Fibroblast of lung (primary cell): ENCODE measurements around the gene STK32B. TPM values are rescaled to one million over a fixed set of nuclear protein-coding genes. Genes with fewer than 3 reads are reported as not detected.
"Not testable (repeated sequence)": the region's sequence is repeated elsewhere in the genome, so short reads cannot be mapped to it uniquely, and the experiment has no call there.

ENCODE experiments used
- DNase-seq, 2 donors: peaks; one replicate each; pipeline versions ENCODE4 v3.0.0 to v3.0.0-alpha.2; 2010; ENCODE audit warnings: low read depth in 2 of 2
- H2AFZ ChIP-seq: 2 replicates; pipeline ENCODE4 v1.5.1; 2012; ENCODE audit warnings: low read length, control low read depth, inconsistent platforms
- H3K27ac ChIP-seq: 2 replicates; pipeline ENCODE4 v1.5.1; 2011; ENCODE audit warnings: low read length, control low read depth; ENCODE audit not compliant: insufficient read depth
- H3K27me3 ChIP-seq: 2 replicates; pipeline ENCODE4 v1.5.1; 2011; ENCODE audit warnings: mild to moderate bottlenecking, low read length; ENCODE audit not compliant: control insufficient read depth, insufficient read depth
- H3K36me3 ChIP-seq: 2 replicates; pipeline ENCODE4 v1.5.1; 2011; ENCODE audit warnings: low read length; ENCODE audit not compliant: control insufficient read depth, insufficient read depth
- H3K4me1 ChIP-seq: 2 replicates; pipeline ENCODE4 v1.5.1; 2011; ENCODE audit warnings: low read length; ENCODE audit not compliant: control insufficient read depth, insufficient read depth; ENCODE audit errors: extremely low read depth
- H3K4me2 ChIP-seq: 2 replicates; pipeline ENCODE4 v1.5.1; 2011; ENCODE audit warnings: low read length, control low read depth; ENCODE audit not compliant: insufficient read depth; ENCODE audit errors: extremely low read depth
- H3K4me3 ChIP-seq, 4 experiments: fragments of 200-600 bp in 1 of 4; sonication (generic) in 1 of 4; replicated peaks in 1 of 4; 2 replicates each; pipeline ENCODE4 v1.5.1; 2011 to 2016; ENCODE audit warnings: low read length in 4 of 4, low read depth in 3 of 4, mild to moderate bottlenecking in 3 of 4, control low read depth in 2 of 4, inconsistent platforms in 1 of 4, mixed read lengths in 1 of 4; ENCODE audit not compliant: insufficient read depth in 1 of 4; ENCODE audit errors: control extremely low read depth in 1 of 4
- H3K79me2 ChIP-seq: 2 replicates; pipeline ENCODE4 v1.5.1; 2012; ENCODE audit warnings: mild to moderate bottlenecking, low read length, inconsistent platforms; ENCODE audit not compliant: control insufficient read depth, insufficient read depth
- H3K9ac ChIP-seq: 2 replicates; pipeline ENCODE4 v1.5.1; 2011; ENCODE audit warnings: mild to moderate bottlenecking, low read length, control low read depth; ENCODE audit not compliant: insufficient read depth
- H3K9me3 ChIP-seq: 2 replicates; pipeline ENCODE4 v1.5.1; 2012; ENCODE audit warnings: low read depth, low read length; ENCODE audit not compliant: control insufficient read depth, insufficient read depth
- H4K20me1 ChIP-seq: 2 replicates; pipeline ENCODE4 v1.5.1; 2011; ENCODE audit warnings: low read length; ENCODE audit not compliant: control insufficient read depth, insufficient read depth; ENCODE audit errors: extremely low read depth
- CTCF ChIP-seq, 2 donors: IDR thresholded peaks in 1 of 2; conservative IDR thresholded peaks in 1 of 2; 1 replicate in 1 of 2; 2 replicates in 1 of 2; pipeline ENCODE4 v1.5.1; 2011 to 2012; ENCODE audit warnings: low read length in 2 of 2, control low read depth in 1 of 2, inconsistent platforms in 1 of 2, low read depth in 1 of 2, mild to moderate bottlenecking in 1 of 2
- EZH2 ChIP-seq: IDR thresholded peaks from 2 replicates; pipeline ENCODE4 v1.5.1; 2012; ENCODE audit warnings: low read length, control low read depth, mild to moderate bottlenecking; ENCODE audit errors: missing control alignments
- polyA plus RNA-seq, 2 donors: library from polyadenylated mRNA; depleted of rRNA in 1 of 2; stranded (reverse) in 1 of 2; unstranded in 1 of 2; fragments of >200 nt; gene quantifications; 2 replicates each; pipeline ENCODE4 v1.2.1, GENCODE V29; 2011 to 2012; ENCODE audit warnings: missing spikeins in 1 of 2
- total RNA-seq: library from RNA; depleted of rRNA; stranded (reverse); fragments of >200 nt; gene quantifications from 2 replicates; pipeline ENCODE4 v1.2.1, GENCODE V29; 2014

The STK32B gene
- total and polyA plus RNA-seq, 2 donors (not counting 1 experiment from before 2014, with no cell fraction given): 0.50 to 1.4 TPM

DNA sequence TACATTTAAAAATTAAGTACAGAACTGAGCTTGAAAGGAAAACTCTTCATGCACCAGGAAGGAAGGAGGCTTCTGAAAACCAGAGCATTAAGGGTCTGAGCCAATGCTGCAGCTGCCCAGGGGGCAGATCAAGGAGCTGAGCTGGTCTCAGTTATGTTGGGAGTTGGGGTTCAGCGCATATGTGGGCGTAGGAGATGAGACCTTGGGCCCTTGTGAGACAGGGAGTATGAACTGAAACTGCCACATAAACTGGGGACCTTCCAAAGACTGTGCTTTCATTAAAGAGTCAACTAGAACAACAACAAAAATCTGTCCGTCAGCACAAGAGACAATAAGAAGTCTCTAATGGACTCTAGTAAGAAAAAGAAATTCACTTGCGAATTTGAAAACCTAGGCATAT, 226.9 kb downstream of the STK32B start:
- H3K4me2 ChIP-seq: no peak overlapping the region
- H3K27me3 ChIP-seq: no peaks in the 10 kb centered on the region
- H3K9ac ChIP-seq: no peak overlapping the region
- no peaks in the 10 kb centered on the region for H3K4me1 ChIP-seq
- no peak for DNase-seq
- H3K4me3 ChIP-seq: no peak overlapping the region
- H3K27ac ChIP-seq: no peak overlapping the region
- no peaks in the 10 kb centered on the region for H4K20me1 ChIP-seq
- H3K36me3 ChIP-seq: no peaks in the 10 kb centered on the region
- no peak for TF ChIP-seq CTCF (conservative IDR thresholded peaks at IDR 0.05 in 1 of 2, IDR thresholded peaks at IDR 0.05 in 1 of 2; ENCODE audit: low read depth in 1 of 2, low read length in 2 of 2)
- no peak for TF ChIP-seq EZH2
- no peaks in the 10 kb centered on the region for H3K9me3 ChIP-seq
- no peak overlapping the region for H2AFZ ChIP-seq
- H3K79me2 ChIP-seq: no peaks in the 10 kb centered on the region

- not testable (repeated sequence) for H3K79me2 ChIP-seq, H3K4me1 ChIP-seq, H4K20me1 ChIP-seq, H3K4me2 ChIP-seq, DNase-seq, H3K27ac ChIP-seq, H2AFZ ChIP-seq, H3K27me3 ChIP-seq, H3K9me3 ChIP-seq, H3K4me3 ChIP-seq, H3K9ac ChIP-seq, H3K36me3 ChIP-seq
Measured at GRCh38 chr4:5280069-5280468, 228.8 kb downstream of the STK32B start.

DNA sequence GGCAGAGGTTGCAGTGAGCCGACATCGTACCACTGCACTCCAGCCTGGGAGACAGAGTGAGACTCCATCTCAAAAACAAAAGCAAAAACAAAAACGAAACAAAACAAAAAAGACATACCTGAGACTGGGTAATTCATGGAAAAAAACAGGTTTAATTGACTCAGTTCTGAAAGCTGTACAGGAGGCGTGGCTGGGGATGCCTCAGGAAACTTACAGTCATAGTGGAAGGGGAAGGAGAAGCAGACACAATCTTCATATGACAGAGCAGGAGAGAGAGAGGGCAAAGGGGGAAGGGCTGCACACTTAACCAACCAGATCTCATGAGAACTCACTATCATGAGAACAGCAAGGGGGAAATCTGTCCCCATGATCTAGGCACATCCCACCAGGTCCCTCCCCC, 229.5 kb downstream of the STK32B start:
- Histone ChIP-seq H3K9ac (no peak overlapping the region), H3K4me1 (no peaks in the 10 kb centered on the region), H3K4me3 (no peak overlapping the region), H3K27me3 (no peaks in the 10 kb centered on the region), H3K9me3 (no peaks in the 10 kb centered on the region), H3K79me2 (no peaks in the 10 kb centered on the region), H3K36me3 (no peaks in the 10 kb centered on the region), H3K27ac (no peak overlapping the region), H4K20me1 (no peaks in the 10 kb centered on the region), H3K4me2 (no peak overlapping the region), H2AFZ (no peak overlapping the region)
- no peak for DNase-seq
- TF ChIP-seq EZH2 (no peak), CTCF (conservative IDR thresholded peaks at IDR 0.05 in 1 of 2, IDR thresholded peaks at IDR 0.05 in 1 of 2; ENCODE audit: low read depth in 1 of 2, low read length in 2 of 2) (no peak)
